HG02588 (cell line): ENCODE data around the gene SHANK3.

Experiments used
- ATAC-seq: cut with Tn5 transposase; IDR thresholded peaks from one replicate; pipeline ENCODE4 v1.9.1; 2021; ENCODE audit warnings: mild to moderate bottlenecking, moderate library complexity; ENCODE audit not compliant: unreplicated experiment

The SHANK3 gene

GRCh38 chr22:50677493-50678217 lies 5.0 kb downstream of the SHANK3 start:
- ATAC-seq = no peak

- no peak for ATAC-seq
Measured at GRCh38 chr22:50678218-50678650, 5.6 kb downstream of the SHANK3 start.

- ATAC-seq = no peak
Measured at GRCh38 chr22:50678651-50679521, 6.3 kb downstream of the SHANK3 start.

- no peak for ATAC-seq
Measured at GRCh38 chr22:50683086-50683993, 10.7 kb downstream of the SHANK3 start.

- ATAC-seq = no peak
Measured at GRCh38 chr22:50683994-50684371, 11.4 kb downstream of the SHANK3 start.

- ATAC-seq = no peak
Measured at GRCh38 chr22:50684501-50684900, 11.9 kb downstream of the SHANK3 start.

GRCh38 chr22:50684986-50685385 lies 12.4 kb downstream of the SHANK3 start:
- no peak for ATAC-seq

GRCh38 chr22:50686794-50687193 lies 14.2 kb downstream of the SHANK3 start:
- ATAC-seq = no peak

- no peak for ATAC-seq
Measured at GRCh38 chr22:50687829-50688228, 15.2 kb downstream of the SHANK3 start.

GRCh38 chr22:50688448-50688847 lies 15.8 kb downstream of the SHANK3 start:
- no peak for ATAC-seq

GRCh38 chr22:50691521-50691920 lies 18.9 kb downstream of the SHANK3 start:
- no peak for ATAC-seq

- ATAC-seq = no peak
Measured at GRCh38 chr22:50693462-50693861, 20.8 kb downstream of the SHANK3 start.

- no peak for ATAC-seq
Measured at GRCh38 chr22:50694099-50694605, 21.5 kb downstream of the SHANK3 start.

- ATAC-seq = no peak
Measured at GRCh38 chr22:50694766-50695420, 22.3 kb downstream of the SHANK3 start.

GRCh38 chr22:50695421-50696250 lies 23.0 kb downstream of the SHANK3 start:
- no peak for ATAC-seq

GRCh38 chr22:50696251-50696798 lies 23.7 kb downstream of the SHANK3 start:
- ATAC-seq = no peak

- ATAC-seq = no peak
Measured at GRCh38 chr22:50696799-50697561, 24.4 kb downstream of the SHANK3 start.
